ENCODE results near the gene KL. TPM values are rescaled to one million over a fixed set of nuclear protein-coding genes. Genes with fewer than 3 reads are reported as not detected.

Gene KL
- under 0.01 TPM in 1 of 2 replicates, not detected in the other for total RNA-seq

DNA sequence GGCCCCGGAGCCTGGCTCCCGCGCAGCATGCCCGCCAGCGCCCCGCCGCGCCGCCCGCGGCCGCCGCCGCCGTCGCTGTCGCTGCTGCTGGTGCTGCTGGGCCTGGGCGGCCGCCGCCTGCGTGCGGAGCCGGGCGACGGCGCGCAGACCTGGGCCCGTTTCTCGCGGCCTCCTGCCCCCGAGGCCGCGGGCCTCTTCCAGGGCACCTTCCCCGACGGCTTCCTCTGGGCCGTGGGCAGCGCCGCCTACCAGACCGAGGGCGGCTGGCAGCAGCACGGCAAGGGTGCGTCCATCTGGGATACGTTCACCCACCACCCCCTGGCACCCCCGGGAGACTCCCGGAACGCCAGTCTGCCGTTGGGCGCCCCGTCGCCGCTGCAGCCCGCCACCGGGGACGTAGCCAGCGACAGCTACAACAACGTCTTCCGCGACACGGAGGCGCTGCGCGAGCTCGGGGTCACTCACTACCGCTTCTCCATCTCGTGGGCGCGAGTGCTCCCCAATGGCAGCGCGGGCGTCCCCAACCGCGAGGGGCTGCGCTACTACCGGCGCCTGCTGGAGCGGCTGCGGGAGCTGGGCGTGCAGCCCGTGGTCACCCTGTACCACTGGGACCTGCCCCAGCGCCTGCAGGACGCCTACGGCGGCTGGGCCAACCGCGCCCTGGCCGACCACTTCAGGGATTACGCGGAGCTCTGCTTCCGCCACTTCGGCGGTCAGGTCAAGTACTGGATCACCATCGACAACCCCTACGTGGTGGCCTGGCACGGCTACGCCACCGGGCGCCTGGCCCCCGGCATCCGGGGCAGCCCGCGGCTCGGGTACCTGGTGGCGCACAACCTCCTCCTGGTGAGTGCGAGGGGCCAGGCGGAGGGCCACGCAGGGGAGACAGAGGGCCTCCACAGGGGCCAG is at the start of gene KL:
Gene KL (plus strand): TSS at position 10 of the 909 bp plus-strand sequence. CDS start 18 bp downstream, at position 28.

